ENCODE measurements around the gene APOBEC3G. TPM values are rescaled to one million over a fixed set of nuclear protein-coding genes. Genes with fewer than 3 reads are reported as not detected.

Gene APOBEC3G
- total RNA-seq, 1 experiment from 2014 or later: 4.2 TPM

DNA sequence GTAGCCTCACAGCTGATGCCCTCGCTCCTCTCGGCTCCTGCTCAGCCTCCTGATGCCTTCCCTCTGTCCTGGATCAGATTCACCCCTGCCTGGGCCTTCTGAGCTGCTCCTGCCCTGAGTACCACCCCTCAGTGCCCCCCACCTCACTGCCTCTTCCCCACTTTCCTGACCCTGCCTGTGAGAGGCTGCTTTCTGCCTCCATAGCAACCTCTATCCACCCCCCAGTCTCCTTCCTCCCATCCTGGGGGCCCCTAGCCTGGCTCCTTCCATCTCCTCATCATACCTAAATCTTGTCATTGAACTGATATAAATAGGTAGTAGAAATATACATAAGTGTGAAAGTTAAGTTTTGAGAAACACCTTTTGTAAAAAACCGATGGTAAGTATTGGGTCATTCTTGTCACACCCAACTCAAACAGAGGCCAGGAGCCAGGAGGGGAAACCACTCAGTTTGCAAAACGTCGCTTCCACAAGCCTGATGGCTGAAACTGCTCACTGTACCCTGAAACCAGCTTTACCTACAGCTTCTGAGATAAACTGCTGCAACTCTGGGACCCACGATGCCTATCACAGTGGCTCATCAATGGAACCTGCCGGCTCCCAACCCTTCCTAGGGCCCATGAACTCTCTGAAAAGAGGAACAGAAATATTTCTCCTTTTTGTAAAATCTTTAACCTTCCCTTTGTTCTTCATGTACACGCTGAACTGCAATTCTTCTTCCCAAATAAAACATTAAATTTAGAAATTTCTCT is 15.2 kb downstream of the APOBEC3G start:
- H3K36me3 ChIP-seq (replicated peaks; ENCODE audit: control insufficient read depth, insufficient read depth, low read length): no peaks in the 10 kb centered on the region
- DNase-seq: peak; percentile 6
- no peak overlapping the region for H3K4me3 ChIP-seq (ENCODE audit: insufficient read depth, low read depth, low read length)

DNA sequence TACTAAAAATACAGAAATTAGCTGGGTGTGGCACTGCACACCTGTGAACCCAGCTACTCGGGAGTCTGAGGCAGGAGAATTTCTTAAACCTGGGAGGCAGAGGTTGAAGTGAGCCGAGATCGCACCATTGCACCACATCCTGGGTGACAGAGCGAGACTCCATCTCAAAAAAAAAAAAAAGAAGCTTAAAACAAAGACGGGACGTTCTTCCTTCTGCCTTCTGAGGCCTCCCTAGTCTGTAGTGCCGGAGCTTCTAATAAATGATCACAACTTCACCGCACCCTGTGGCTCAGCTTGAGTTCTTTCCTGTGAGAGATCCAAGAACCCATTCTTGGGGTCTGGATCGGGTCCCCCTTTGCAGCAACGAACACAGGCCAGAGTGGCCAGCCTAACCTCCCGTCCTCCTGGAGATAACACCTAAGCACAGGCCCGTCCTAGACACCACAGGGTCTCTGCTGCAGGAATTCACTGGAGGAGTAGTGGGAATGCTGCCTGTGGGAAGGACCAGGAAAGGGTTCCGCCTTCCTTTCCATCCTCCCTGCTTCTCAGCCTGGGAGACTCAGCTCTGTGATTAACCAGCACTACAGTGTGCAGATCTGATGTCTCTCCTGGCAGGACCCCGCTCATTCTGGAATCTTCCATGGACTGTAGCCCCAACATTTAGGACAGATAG is 17.8 kb downstream of the APOBEC3G start:
- Histone ChIP-seq H3K36me3 (replicated peaks; ENCODE audit: control insufficient read depth, insufficient read depth, low read length) (no peaks in the 10 kb centered on the region), H3K4me3 (ENCODE audit: insufficient read depth, low read depth, low read length) (no peak overlapping the region), H3K27me3 (ENCODE audit: control insufficient read depth, insufficient read depth, low read length) (no peaks in the 10 kb centered on the region)
- DNase-seq: peak; percentile 30

More for the DNA sequence above, 15.2 kb downstream of the APOBEC3G start:
- H3K27me3 ChIP-seq (ENCODE audit: control insufficient read depth, insufficient read depth, low read length): no peaks in the 10 kb centered on the region

DNA sequence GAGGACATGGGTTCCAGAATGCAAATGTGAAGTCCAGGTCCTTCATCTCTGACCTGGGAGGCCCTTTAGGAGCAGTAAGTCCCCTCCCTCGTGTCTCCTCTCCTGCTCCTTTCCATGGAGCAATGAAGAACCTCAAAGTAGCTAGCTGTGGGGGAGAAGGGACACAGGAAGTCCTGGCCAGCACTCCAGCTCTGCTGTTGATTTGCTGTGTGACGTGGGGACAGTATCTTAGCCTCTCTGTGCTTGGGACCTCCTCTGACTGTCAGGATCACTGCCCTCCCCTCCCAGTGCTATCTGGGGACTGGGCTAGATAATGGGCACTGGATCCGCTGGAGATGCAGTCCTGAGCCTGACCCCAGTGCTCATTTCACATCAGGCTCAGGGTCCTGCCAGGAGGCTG is 18.9 kb downstream of the APOBEC3G start:
- H3K36me3 ChIP-seq (replicated peaks; ENCODE audit: control insufficient read depth, insufficient read depth, low read length): no peaks in the 10 kb centered on the region
- no peak overlapping the region for H3K4me3 ChIP-seq (ENCODE audit: insufficient read depth, low read depth, low read length)
- peak; percentile 9 for DNase-seq
- H3K27me3 ChIP-seq (ENCODE audit: control insufficient read depth, insufficient read depth, low read length): no peaks in the 10 kb centered on the region

DNA sequence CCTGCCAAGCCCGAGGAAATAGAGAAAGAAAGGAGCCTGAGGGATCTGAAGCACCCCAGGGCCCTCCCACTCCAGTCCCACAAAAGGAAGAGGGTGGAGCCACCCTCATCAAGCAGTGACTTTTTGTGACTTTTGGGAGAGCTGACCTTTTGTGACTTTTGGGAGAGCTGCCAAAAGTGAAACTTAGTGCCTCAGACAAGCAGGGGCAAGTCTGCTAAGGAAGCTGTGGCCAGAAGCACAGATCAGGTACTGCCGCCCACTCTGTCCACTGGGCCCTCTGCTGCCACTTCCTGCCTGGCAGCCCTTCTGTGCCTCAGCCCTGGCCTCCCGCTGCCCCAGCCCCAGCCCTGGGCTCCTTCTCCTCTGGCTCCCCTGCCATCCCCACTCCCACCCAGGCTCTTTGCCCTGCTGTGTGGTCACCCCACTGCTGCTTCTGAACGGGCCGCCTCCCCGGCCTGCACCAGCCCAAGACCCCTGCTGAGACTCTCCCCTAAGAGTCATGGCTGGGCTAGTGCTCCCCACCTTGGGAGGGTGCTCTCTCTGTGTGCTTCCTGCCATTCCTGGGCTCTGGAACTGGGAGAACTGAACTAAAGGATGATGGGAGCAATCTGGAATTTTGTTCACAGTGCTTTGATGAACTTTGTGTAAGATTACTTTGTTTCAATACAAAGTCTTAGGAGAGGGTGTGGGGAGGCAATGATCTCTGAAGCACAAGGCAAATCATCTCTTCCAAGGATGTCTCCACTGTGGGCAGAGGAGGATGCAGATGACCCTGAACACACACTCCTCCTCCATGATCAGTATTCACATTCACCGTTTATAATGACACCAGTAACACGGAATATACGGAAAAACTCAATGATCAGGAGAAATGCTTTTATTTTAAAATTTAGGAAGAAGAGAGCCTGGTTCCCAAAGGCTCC is 20.3 kb downstream of the APOBEC3G start, which contains the start of gene APOBEC3H:
APOBEC3H (plus strand) TSS at position 147 of the 923 bp plus-strand sequence. CDS start 3,035 bp downstream, outside the sequence.
- DNase-seq: peak; percentile 42
- no peaks in the 10 kb centered on the region for H3K36me3 ChIP-seq (replicated peaks; ENCODE audit: control insufficient read depth, insufficient read depth, low read length)
- H3K4me3 ChIP-seq (ENCODE audit: insufficient read depth, low read depth, low read length): no peak within 1 kb of the TSS
- H3K27me3 ChIP-seq (ENCODE audit: control insufficient read depth, insufficient read depth, low read length): no peaks in the 10 kb centered on the region

DNA sequence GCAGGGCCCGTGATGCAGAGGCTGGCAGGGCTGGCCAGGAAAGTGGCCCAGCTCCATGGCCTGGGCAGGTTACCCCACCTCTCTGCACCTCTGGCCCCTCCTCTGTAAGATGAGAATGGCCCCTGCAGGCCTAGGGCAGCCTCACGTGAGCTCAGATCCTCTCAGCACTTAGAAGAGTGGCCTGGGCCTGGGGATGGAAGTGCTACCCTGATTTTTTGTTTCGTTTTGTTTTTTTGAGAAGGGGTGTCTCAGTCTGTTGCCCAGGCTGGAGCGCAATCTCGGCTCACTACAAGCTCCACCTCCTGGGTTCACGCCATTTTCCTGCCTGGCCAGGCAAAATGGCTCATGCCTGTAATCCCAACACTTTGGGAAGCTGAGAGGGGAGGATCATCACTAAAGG is 21.0 kb downstream of the APOBEC3G start:
- Histone ChIP-seq H3K36me3 (replicated peaks; ENCODE audit: control insufficient read depth, insufficient read depth, low read length) (no peaks in the 10 kb centered on the region), H3K4me3 (ENCODE audit: insufficient read depth, low read depth, low read length) (no peak overlapping the region), H3K27me3 (ENCODE audit: control insufficient read depth, insufficient read depth, low read length) (no peaks in the 10 kb centered on the region)
- DNase-seq: peak; percentile 85

DNA sequence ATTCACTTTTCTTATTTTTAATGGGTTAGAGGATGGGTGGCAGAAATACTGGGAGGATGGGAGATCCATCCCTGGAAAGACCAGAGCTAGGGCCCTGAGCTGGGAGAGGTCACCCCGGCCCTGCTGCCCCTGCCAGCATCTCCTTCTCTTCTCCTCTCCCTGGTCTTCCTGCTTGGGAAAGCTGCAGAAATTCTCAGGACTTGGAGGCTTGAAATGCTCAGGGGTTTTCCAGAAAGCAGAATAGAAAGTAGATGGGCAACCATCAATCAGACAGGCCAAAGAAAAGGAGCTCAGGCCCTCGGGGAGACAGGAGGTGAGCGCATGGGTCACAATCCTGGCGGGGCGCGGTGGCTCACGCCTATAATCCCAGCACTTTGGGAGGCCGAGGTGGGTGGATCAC is 21.5 kb downstream of the APOBEC3G start:
- Histone ChIP-seq H3K27me3 (ENCODE audit: control insufficient read depth, insufficient read depth, low read length) (no peaks in the 10 kb centered on the region), H3K36me3 (replicated peaks; ENCODE audit: control insufficient read depth, insufficient read depth, low read length) (no peaks in the 10 kb centered on the region), H3K4me3 (ENCODE audit: insufficient read depth, low read depth, low read length) (no peak overlapping the region)
- DNase-seq: peak; percentile 26

DNA sequence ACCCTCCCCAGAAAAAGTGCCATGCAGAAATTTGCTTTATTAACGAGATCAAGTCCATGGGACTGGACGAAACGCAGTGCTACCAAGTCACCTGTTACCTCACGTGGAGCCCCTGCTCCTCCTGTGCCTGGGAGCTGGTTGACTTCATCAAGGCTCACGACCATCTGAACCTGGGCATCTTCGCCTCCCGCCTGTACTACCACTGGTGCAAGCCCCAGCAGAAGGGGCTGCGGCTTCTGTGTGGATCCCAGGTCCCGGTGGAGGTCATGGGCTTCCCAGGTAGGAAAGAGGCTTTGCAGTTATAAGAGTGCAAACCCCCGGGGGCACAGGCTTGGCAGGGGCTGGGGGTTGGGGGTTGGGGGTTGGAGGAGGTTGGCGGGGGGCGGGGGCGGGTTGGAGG is 24.2 kb downstream of the APOBEC3G start:
- Histone ChIP-seq H3K36me3 (replicated peaks; ENCODE audit: control insufficient read depth, insufficient read depth, low read length) (no peaks in the 10 kb centered on the region), H3K27me3 (ENCODE audit: control insufficient read depth, insufficient read depth, low read length) (no peaks in the 10 kb centered on the region), H3K4me3 (ENCODE audit: insufficient read depth, low read depth, low read length) (no peak overlapping the region)
- peak; percentile 74 for DNase-seq

DNA sequence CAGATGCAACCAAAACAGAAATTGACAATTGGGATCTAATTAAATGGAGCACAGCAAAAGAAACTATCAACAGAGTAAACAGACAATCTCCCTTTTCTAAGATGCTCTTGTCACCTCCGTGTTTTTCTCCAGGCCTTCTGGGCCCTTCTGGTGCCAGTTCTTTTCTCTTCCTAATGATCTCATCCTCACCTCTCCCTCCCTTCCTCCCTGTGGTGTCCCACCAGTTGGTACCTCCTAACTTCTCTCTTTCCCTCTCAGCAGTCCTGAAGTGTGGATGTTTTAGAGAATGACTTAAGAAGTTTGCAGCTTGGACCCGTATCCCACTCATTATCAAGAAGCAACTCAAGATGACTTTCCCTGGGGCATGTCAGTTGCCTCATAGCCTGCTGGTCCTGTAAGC is 26.4 kb downstream of the APOBEC3G start:
- Histone ChIP-seq H3K4me3 (ENCODE audit: insufficient read depth, low read depth, low read length) (no peak overlapping the region), H3K27me3 (ENCODE audit: control insufficient read depth, insufficient read depth, low read length) (no peaks in the 10 kb centered on the region), H3K36me3 (replicated peaks; ENCODE audit: control insufficient read depth, insufficient read depth, low read length) (no peaks in the 10 kb centered on the region)
- peak; percentile 18 for DNase-seq

DNA sequence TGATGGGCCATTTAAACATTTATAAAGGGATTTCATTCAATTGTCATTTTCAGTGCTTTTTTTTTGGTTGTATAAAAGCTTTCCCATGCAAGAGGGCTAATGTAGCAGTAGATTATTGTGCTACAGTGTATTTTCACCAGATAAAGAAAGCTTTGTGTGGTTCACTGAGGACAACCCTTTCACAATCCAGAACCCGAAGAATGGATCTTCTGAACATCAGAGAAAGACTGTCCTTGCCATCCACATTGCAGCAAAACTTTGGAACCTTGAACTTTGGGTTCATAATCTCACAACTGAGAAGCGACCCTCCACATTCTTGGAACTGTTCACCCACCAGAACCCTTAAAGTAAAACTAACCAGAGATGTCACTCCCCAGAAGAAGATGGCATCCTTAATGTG is 29.3 kb downstream of the APOBEC3G start:
- Histone ChIP-seq H3K36me3 (replicated peaks; ENCODE audit: control insufficient read depth, insufficient read depth, low read length) (no peaks in the 10 kb centered on the region), H3K4me3 (ENCODE audit: insufficient read depth, low read depth, low read length) (no peak overlapping the region), H3K27me3 (ENCODE audit: control insufficient read depth, insufficient read depth, low read length) (no peaks in the 10 kb centered on the region)
- no peak for DNase-seq

DNA sequence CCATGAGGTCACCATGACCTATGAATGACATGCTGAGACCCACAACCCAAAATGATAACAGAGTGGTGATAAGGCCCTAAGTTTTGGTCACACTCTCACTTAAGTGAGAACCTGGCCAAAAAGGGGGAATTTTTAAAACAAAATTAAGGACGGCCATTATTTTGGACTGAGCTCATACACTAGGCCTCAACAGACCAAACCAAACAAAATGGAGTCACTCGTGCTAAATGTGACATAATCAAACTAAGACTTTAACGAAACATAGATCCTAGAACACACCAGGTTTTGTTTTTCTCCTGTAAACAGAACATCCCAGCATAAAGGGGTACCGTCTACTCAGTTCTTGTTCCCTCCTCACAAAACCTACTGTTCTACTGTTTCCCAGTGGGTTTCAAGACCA is 31.4 kb downstream of the APOBEC3G start:
- H3K36me3 ChIP-seq (replicated peaks; ENCODE audit: control insufficient read depth, insufficient read depth, low read length): no peaks in the 10 kb centered on the region
- DNase-seq: no peak
- no peaks in the 10 kb centered on the region for H3K27me3 ChIP-seq (ENCODE audit: control insufficient read depth, insufficient read depth, low read length)
- no peak overlapping the region for H3K4me3 ChIP-seq (ENCODE audit: insufficient read depth, low read depth, low read length)

DNA sequence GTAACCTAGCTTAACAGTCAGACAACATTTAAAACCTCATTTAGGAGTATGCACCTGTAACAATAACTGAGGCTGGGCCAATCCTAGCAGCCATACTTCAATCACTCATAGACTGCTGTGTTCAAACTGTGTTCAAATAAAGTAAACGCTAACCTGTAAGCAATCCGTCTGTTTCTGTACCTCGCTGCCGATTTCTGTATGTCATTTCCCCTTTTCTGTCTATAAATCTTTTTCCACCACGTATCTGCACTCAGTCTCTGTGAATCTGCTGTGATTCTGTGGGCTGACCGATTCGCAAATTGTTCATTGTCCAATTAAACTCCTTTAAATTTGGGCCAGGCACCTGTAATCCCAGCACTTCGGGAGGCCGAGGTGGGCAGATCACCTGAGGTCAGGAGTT is 32.3 kb downstream of the APOBEC3G start:
- DNase-seq: no peak
- Histone ChIP-seq H3K4me3 (ENCODE audit: insufficient read depth, low read depth, low read length) (no peak overlapping the region), H3K27me3 (ENCODE audit: control insufficient read depth, insufficient read depth, low read length) (no peaks in the 10 kb centered on the region), H3K36me3 (replicated peaks; ENCODE audit: control insufficient read depth, insufficient read depth, low read length) (no peaks in the 10 kb centered on the region)

DNA sequence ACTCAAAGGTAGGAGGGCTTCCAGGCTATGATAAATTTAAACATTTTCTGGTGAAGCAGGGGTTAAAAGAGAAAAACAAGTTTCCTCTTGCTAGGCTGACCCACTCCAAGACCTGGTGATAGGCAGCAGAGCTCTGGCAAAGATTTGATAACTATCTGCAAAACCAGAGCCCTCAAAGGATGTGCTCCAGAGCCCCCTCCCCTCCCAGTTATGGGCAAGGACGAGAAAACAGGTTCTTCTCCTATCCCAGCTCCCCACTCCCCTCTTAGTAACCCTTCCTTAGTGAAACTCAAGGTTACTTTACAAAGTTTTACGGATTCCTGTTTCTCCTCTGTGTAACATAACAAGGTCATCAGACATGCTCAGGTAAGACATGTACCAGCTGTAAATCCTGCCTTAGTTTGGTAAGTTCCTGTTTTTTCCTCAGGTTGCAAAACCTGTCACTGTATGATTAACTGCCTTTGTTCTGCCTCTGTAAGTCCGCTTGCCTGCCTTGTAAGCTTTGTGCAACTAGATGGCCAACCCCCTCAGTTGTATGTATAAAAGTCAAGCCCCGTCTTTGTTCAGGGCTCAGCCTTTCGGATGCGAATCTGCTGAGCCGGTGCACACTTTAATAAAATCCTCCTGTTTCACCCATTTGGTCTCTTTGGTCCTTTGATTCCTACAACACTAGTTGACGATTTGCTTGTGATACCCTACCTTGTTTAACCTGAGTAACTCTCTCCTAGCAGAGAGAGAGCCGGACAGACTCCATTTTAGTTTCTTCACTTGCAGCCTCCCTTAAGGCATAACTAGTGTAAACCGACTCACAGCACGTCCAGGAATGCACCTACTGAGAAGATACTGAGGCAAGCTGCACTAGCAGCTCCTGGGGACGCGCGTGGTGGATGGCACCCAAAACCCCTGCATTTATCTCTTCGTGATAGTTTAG is 33.8 kb downstream of the APOBEC3G start:
- no peaks in the 10 kb centered on the region for H3K36me3 ChIP-seq (replicated peaks; ENCODE audit: control insufficient read depth, insufficient read depth, low read length)
- no peak overlapping the region for H3K4me3 ChIP-seq (ENCODE audit: insufficient read depth, low read depth, low read length)
- DNase-seq: peak; percentile 21
- no peaks in the 10 kb centered on the region for H3K27me3 ChIP-seq (ENCODE audit: control insufficient read depth, insufficient read depth, low read length)

DNA sequence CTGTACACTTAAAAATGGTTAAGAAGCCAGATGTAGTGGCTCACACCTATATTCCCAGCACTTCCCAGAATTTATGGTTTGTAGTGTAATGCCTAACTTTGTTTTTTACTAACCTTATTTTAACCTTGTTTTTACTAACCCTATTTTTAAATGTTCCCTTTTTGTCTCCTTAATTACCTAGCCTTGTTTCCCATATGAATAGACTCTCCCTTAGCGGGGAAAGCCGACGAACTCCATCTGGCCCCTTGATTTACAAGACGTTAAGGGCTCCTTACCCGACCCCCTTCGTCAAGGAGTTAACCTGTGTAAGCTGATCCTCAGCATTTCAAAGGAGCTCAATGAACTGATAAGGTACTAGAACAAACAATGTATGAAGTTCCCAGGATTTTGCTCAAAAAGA is 37.0 kb downstream of the APOBEC3G start:
- H3K4me3 ChIP-seq (ENCODE audit: insufficient read depth, low read depth, low read length): no peak overlapping the region
- DNase-seq: peak; percentile 57
- H3K27me3 ChIP-seq (ENCODE audit: control insufficient read depth, insufficient read depth, low read length): no peaks in the 10 kb centered on the region
- H3K36me3 ChIP-seq (replicated peaks; ENCODE audit: control insufficient read depth, insufficient read depth, low read length): no peaks in the 10 kb centered on the region

DNA sequence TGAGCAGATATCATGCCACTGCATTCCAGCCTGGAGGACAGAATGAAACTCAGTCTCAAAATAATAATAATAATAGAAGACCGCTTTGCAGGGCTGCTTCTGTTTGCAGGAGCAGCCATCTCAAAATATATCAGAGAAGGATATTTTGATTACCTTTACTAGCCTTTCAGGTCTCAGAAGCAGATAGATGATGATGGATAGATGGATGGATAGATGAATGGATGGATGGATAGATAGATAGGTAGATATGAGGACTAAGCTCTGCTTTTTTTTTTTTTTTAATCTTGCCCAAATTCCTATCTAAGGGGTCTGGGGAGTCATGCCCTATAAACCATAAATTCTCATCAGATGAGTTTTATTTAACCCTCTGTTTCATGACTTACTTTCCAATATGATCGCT is 38.5 kb downstream of the APOBEC3G start:
- Histone ChIP-seq H3K4me3 (ENCODE audit: insufficient read depth, low read depth, low read length) (no peak overlapping the region), H3K27me3 (ENCODE audit: control insufficient read depth, insufficient read depth, low read length) (no peaks in the 10 kb centered on the region)

More for the DNA sequence above, 38.5 kb downstream of the APOBEC3G start:
- H3K36me3 ChIP-seq (replicated peaks; ENCODE audit: control insufficient read depth, insufficient read depth, low read length): no peaks in the 10 kb centered on the region
- DNase-seq: no peak

Measured in H7 (cell line).